Stimulated activated CD4-positive, alpha-beta T cell treated with anti-CD3 and anti-CD28 coated beads, TNF-alpha, amount 100 ng/mL, for 1 hour (primary cell): ENCODE measurements around the gene MOB3C.
A peak's percentile ranks its signal among the peaks of the same experiment; 100 is the strongest.
"Not testable (repeated sequence)": the region's sequence is repeated elsewhere in the genome, so short reads cannot be mapped to it uniquely, and the experiment has no call there.

Experiments used
- DNase-seq, 3 donors: peaks; one replicate each; pipeline ENCODE4 v3.0.0-alpha.2; 2020; ENCODE audit warnings: low read depth in 3 of 3, low spot score in 1 of 3

Gene MOB3C

DNA sequence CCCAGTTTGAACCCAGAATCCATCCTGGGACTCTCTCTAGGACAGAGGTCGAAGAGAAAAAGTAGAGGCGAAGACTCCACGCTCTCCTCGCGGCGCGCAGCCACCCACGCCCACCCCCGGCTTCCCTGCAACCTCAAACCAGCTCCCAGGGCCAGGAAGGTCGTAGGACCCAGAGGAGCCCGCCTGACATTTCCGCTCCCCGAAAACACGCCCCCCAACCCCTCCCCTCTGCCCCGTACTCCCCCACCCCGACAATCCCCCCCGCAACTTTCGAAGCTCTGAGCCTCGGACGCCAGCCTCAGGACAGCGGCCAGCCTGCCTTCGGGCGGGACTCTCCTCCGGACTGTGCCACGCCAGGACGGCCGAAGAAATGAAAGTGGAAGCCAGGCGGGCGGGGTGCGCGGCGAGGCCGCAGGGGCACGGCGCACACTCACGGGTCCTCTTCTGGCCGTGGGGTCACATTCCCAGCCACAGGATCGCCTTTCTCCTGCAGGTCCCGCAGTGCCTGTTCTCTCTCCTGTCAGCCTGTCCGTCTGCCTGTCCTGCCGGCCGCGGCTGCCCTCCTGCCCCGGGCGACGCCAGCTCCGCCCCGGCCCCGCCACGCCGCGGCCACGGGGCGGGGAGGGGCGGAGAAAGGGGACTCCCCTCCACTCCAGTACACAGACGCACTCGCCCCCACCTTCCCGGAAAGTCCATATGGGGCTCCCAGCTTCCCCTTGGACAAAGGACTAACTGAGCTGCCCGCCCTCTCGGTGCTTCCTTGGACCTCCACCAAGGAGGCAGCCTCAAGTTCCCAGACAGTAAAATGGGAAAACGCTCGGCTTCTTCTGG lies at the start of gene MOB3C:
Gene MOB3C (minus strand): TSS at position 535 of the 831 bp plus-strand sequence. CDS start 3,490 bp downstream, outside the sequence.
- peak in 2 of 3 donors; percentile 42 to 55 for DNase-seq

- DNase-seq, result no peak
These were observed 49.4 kb upstream of the MOB3C start for GRCh38 chr1:46665983-46666382.

DNA sequence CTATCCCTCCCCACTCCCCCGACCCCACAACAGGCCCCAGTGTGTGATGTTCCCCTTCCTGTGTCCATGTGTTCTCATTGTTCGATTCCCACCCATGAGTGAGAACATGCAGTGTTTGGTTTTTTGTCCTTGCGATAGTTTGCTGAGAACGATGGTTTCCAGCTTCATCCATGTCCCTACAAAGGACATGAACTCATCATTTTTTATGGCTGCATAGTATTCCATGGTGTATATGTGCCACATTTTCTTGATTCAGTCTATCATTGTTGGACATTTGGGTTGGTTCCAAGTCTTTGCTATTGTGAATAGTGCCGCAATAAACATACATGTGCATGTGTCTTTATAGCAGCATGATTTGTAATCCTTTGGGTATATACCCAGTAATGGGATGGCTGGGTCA lies 46.3 kb upstream of the MOB3C start:
- DNase-seq, result not testable (repeated sequence)

DNA sequence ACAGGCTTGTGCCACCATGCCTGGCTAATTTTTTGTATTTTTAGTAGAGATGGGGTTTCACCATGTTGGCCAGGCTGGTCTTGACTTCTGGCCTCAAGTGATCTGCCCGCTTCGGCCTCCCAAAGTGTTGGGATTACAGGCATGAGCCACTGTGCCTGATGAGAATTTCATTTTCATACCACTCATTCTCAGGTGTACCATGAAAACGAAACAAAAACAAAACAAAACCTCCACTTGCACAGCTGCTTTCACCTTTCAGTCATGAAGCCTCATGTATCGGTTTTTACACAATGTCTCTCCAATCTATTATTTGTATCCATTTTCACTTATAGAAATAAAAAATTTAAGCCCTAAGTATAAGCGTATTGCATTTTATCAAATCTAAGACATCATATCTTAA lies 43.5 kb upstream of the MOB3C start:
- DNase-seq, result not testable (repeated sequence)

DNA sequence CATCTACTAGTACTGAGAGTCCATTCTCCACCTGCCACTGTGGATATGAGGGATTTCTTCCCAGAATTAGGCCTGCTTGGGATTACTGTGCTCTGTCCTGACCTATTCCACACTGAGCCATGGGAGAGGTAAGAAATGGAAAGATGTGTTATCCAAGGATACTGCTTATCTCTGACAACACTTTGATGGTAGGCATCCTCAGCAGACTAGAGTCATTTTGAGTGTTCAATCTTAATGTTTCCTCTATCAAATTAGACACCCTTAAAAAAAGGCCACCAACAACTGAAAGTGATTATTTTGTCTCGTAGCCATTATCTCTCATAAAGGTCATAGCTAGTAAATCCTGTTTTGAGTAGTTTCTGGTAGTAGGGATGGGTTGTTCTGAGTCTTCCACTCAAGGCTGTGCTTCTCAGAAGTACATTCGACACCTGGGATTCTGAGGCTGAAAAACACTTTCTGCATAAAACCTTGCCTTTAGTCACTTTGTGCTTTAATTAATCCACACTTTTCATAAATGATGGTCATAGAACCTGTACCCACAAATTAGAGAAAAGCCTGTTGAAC lies 42.8 kb upstream of the MOB3C start:
- no peak for DNase-seq

DNA sequence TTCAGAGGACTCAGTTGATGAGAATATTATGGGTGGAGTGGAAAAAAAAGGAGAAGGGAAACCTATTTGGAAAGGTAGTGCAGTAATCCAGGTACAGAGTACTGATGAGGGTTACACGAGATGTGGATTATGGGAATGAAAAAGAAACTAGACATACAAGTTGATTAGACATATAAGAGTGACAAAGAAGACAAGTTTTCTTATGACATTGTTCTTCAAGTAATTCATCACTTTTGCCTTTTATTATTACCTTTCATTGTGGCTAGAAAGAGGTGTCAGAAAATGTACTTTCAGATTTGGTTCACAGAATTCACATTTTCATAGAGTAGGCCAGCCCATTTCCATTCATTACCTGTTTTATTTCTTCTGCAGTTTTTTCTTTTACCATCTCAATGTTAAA lies 41.2 kb upstream of the MOB3C start:
- no peak for DNase-seq

DNA sequence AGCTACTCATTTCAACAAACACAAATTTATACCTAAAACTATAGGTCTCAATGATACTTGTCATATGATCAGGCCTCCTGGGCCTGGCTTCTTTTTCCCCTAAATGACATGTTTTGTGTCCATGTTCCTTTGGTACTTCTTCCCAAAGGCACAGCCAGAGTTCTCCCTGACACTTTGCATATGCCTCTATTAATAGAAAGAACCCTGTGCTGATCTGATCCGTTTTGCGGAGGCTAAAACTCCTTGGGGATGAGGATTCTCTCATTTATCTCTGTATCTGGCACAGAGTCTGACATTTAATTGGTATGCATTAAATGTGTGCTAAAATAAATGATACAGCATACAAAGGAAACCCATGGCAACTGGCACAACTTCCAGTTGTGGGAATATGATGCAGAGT lies 40.0 kb upstream of the MOB3C start:
- DNase-seq, result no peak

- DNase-seq, result no peak
These were observed 39.2 kb upstream of the MOB3C start for GRCh38 chr1:46655848-46656247.

DNA sequence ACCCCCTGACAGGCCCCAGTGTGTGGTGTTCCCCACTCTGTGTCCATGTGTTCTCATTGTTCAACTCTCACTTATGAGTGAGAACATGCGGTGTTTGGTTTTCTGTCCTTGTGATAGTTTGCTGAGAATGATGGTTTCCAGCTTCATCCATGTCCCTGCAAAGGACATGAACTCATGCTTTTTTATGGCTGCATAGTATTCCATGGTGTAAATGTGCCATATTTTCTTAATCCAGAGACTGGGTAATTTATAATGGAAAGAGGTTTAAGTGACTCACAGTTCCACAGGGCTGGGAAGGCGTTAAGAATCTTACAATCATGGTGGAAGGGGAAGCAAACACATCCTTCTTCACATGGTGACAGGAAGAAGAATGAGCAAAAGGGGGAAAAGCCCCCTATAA lies 38.1 kb upstream of the MOB3C start:
- not testable (repeated sequence) for DNase-seq

DNA sequence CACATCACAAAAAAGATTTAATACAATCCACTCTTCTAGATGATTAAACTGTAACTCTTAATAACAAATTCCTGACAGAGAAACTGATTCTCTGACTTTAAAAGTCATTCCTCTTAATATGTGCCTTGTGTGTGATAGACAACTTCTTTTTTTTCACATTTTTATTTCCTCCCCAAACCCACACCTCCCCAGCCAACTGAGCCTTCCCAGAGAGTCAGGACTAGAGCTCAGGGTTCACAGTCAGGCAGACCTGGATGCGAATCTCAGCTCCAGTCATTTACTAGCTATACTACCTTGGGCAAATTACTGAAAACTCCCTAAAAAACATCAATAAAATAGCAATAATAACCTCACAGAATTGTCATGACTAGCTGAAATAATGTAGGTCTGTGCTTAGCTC lies 37.4 kb upstream of the MOB3C start:
- no peak for DNase-seq

DNA sequence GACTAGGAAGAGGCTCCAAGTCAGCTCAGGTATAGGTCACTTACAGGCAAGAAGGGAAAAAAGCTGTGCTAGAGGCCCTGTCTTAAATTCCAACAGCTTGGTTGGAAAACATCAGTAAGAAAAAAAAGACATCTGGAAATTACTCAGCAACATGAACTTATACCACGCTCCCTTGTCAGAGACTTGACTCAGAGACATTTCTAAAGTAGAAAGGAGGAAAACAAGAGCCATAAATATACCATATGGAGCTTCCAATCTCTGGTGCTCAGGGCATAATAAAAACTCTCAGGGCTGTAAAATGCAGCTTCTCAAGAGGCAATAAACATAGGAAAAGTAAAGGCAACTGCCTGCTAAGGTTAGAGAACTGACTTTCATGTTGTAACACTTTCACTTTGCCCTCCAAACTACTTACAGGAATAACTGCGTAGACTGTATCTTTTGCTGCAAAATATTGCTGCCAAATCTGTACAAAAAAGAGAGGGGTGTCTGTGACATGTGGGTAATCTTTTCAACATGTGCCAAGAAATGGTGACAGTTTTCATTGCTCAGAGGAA lies 36.9 kb upstream of the MOB3C start:
- DNase-seq, result no peak

- DNase-seq, result no peak
These were observed 35.9 kb upstream of the MOB3C start for GRCh38 chr1:46652321-46653100.

- not testable (repeated sequence) for DNase-seq
These were observed 34.5 kb upstream of the MOB3C start for GRCh38 chr1:46651152-46651551.

GRCh38 chr1:46650491-46650890 lies 33.9 kb upstream of the MOB3C start:
- no peak for DNase-seq

- no peak for DNase-seq
These were observed 33.2 kb upstream of the MOB3C start for GRCh38 chr1:46649764-46650163.

DNA sequence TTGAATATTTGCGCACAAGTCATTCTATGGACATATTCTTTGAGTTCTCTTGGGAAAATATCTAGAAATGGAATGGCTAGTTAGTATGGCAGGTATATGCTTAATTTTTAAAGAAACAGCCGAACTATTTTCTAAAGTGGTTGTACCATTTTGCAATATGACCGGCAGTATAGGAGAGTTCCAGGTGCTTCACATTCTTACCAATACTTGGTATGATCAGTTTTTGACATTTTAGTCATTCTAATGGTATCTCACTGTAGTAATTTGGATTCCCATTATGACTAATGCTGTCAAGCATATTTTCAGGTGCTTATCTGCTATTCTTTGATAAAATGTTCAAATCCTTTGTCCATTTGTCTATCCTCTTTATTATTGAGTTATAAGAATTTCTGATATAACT lies 31.0 kb upstream of the MOB3C start:
- no peak for DNase-seq

- DNase-seq, result no peak
These were observed 30.2 kb upstream of the MOB3C start for GRCh38 chr1:46646844-46647243.

GRCh38 chr1:46646331-46646730 lies 29.7 kb upstream of the MOB3C start:
- DNase-seq, result no peak

- DNase-seq, result no peak
These were observed 29.2 kb upstream of the MOB3C start for GRCh38 chr1:46645815-46646214.

DNA sequence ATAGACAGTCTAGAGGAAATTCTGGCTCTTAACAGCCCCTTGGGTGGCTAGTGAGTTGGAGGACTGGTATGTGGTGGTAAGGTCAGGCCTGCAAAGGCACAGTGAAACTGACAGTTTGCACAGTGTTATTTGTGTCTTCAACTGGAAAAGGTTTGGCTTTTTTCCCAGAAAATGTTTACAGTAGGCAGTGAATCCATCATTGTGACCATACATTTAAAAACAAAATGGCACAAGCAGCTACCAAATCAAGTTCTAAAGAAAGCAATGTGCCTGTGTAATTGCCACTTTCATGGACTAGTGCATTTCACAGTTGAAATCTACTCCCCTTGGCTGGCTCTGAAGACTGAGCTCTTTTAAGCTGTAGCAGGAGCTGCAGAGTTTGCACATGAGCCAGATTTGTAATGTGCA lies 26.8 kb upstream of the MOB3C start:
- no peak for DNase-seq

GRCh38 chr1:46642115-46642680 lies 25.6 kb upstream of the MOB3C start:
- no peak for DNase-seq
